Esophagus squamous epithelium (tissue), 4 donors: ENCODE measurements around the gene SMTN.

Source experiments
- POLR2A ChIP-seq, 4 donors: fragments of 450-650 bp; IDR thresholded peaks; one replicate each; pipeline ENCODE4 v1.6.1; 2017; ENCODE audit warnings: antibody characterized with exemption in 4 of 4, mild to moderate bottlenecking in 4 of 4, moderate library complexity in 3 of 4
- TF ChIP-seq, protein P1 (sequence below), 6 experiments: fragments of 450-650 bp in 4 of 6; fragments of 200-600 bp in 2 of 6; sonication (generic) in 2 of 6; IDR thresholded peaks; one replicate each; pipeline ENCODE4 v1.5.1; 2016 to 2019; ENCODE audit warnings: antibody characterized with exemption in 6 of 6, mild to moderate bottlenecking in 4 of 6, moderate library complexity in 4 of 6

DNA sequence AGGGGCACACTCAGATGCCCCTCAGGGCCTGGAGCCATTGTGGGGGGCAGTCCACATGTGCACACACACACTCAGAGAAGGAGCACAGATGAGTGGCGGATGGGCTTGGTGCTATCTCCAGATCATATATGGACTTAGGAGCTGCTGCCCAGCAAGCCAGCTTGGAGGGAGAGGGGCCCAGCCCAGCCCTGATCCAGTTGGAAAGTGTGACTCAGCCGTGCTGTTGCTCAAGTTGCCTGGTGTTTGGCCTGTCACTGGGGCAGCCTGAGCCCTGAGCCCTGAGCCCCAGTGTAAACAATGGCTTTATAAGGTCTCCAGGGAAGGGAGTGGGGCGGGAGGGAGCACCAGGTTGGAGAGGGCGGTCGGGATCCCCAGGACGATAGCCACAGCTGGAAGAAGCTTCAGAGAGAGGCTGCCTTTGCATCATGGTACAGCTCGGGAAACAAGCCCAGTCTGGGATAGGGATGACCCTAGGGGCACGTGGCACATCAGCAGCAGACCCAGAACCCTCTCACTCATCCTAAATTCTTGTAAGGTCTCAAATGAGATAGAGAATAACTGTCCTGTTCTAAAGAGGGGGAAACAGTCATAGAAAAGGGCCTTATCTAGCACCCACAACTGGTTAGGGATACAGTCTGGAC, 21.4 kb downstream of the SMTN start:
- TF ChIP-seq, protein P1, sequence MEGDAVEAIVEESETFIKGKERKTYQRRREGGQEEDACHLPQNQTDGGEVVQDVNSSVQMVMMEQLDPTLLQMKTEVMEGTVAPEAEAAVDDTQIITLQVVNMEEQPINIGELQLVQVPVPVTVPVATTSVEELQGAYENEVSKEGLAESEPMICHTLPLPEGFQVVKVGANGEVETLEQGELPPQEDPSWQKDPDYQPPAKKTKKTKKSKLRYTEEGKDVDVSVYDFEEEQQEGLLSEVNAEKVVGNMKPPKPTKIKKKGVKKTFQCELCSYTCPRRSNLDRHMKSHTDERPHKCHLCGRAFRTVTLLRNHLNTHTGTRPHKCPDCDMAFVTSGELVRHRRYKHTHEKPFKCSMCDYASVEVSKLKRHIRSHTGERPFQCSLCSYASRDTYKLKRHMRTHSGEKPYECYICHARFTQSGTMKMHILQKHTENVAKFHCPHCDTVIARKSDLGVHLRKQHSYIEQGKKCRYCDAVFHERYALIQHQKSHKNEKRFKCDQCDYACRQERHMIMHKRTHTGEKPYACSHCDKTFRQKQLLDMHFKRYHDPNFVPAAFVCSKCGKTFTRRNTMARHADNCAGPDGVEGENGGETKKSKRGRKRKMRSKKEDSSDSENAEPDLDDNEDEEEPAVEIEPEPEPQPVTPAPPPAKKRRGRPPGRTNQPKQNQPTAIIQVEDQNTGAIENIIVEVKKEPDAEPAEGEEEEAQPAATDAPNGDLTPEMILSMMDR (IDR thresholded peaks at IDR 0.05) = no peak
- no peak for TF ChIP-seq POLR2A (IDR thresholded peaks at IDR 0.05)
